SK-N-SH (cell line): Measurements from ENCODE around the gene PCSK6. TPM values are rescaled to one million over a fixed set of nuclear protein-coding genes. Genes with fewer than 3 reads are reported as not detected.

ENCODE experiments used
- CTCF ChIA-PET: fragments of 300-600, 350-600 bp; formaldehyde crosslinking; extraction: SDS; loops from one replicate; lab custom pipeline; 2021; lab: Yijun Ruan, JAX
- POLR2A ChIA-PET: fragments of 350-600 bp; sonication (Branson Sonifier 250); formaldehyde crosslinking; extraction: SDS; loops from one replicate; lab custom pipeline; 2020; ENCODE audit warnings: antibody characterized with exemption, inconsistent platforms; lab: Yijun Ruan, JAX
- DNase-seq: peaks from one replicate; pipeline ENCODE4 v3.0.0; 2012
- H2AFZ ChIP-seq: fragments of 200-600 bp; sonication (generic); 2 replicates; pipeline ENCODE4 v1.8.1; 2016; ENCODE audit warnings: antibody characterized with exemption, mild to moderate bottlenecking, low read depth
- H3F3A ChIP-seq: fragments of 200-600 bp; sonication (generic); replicated peaks from 2 replicates; pipeline ENCODE3; 2016; ENCODE audit warnings: antibody characterized with exemption, mild to moderate bottlenecking; ENCODE audit not compliant: insufficient read depth
- H3K27ac ChIP-seq, 2 experiments: fragments of 200-500 bp in 1 of 2; fragments of 200-600 bp in 1 of 2; sonication (Bioruptor generic) in 1 of 2; sonication (generic), shearing (Covaris generic) in 1 of 2; 2 replicates each; pipeline versions ENCODE4 v1.5.1 to v1.6.1; 2014 to 2016; ENCODE audit warnings: low read depth in 2 of 2, inconsistent platforms in 1 of 2, low read length in 1 of 2, mild to moderate bottlenecking in 1 of 2, mixed read lengths in 1 of 2
- H3K27me3 ChIP-seq: fragments of 200-600 bp; sonication (generic), shearing (Covaris generic); 2 replicates; pipeline ENCODE4 v1.6.1; 2016; ENCODE audit warnings: mixed run types; ENCODE audit not compliant: insufficient read depth
- H3K36me3 ChIP-seq, 2 experiments: fragments of 200-500 bp in 1 of 2; fragments of 200-600 bp in 1 of 2; sonication (Bioruptor generic) in 1 of 2; sonication (generic) in 1 of 2; replicated peaks in 1 of 2; 2 replicates each; pipeline versions ENCODE3 to v1.5.1; 2014 to 2016; ENCODE audit warnings: low read length in 1 of 2, mild to moderate bottlenecking in 1 of 2; ENCODE audit not compliant: insufficient read depth in 2 of 2, control insufficient read depth in 1 of 2
- H3K4me1 ChIP-seq, 2 experiments: fragments of 200-500 bp in 1 of 2; fragments of 200-600 bp in 1 of 2; sonication (Bioruptor generic) in 1 of 2; sonication (generic), shearing (Covaris generic) in 1 of 2; 2 replicates each; pipeline versions ENCODE4 v1.5.1 to v1.6.1; 2014 to 2016; ENCODE audit warnings: low read depth in 1 of 2, low read length in 1 of 2, mixed run types in 1 of 2; ENCODE audit not compliant: insufficient read depth in 2 of 2, control insufficient read depth in 1 of 2
- H3K4me2 ChIP-seq: fragments of 200-600 bp; sonication (generic), shearing (Covaris generic); 2 replicates; pipeline ENCODE4 v1.6.1; 2017; ENCODE audit warnings: mixed run types
- H3K4me3 ChIP-seq, 2 experiments: fragments of 200-500 bp in 1 of 2; fragments of 200-600 bp in 1 of 2; sonication (Bioruptor generic) in 1 of 2; sonication (generic), shearing (Covaris generic) in 1 of 2; 2 replicates each; pipeline versions ENCODE4 v1.5.1 to v1.8.1; 2014 to 2016; ENCODE audit warnings: low read depth in 2 of 2, inconsistent platforms in 1 of 2, low read length in 1 of 2, mild to moderate bottlenecking in 1 of 2, mixed read lengths in 1 of 2, moderate library complexity in 1 of 2
- H3K79me2 ChIP-seq: fragments of 200-600 bp; sonication (generic); 2 replicates; pipeline ENCODE4 v1.8.1; 2017; ENCODE audit warnings: mild to moderate bottlenecking; ENCODE audit not compliant: insufficient read depth
- H3K9ac ChIP-seq: fragments of 200-600 bp; sonication (generic); 2 replicates; pipeline ENCODE4 v1.6.1; 2017; ENCODE audit warnings: mixed run types
- H3K9me2 ChIP-seq: fragments of 200-600 bp; sonication (generic); 2 replicates; pipeline ENCODE4 v1.6.1; 2017; ENCODE audit warnings: mixed run types
- H3K9me3 ChIP-seq: fragments of 200-600 bp; sonication (generic); 2 replicates; pipeline ENCODE4 v1.6.1; 2017; ENCODE audit warnings: mixed run types, mild to moderate bottlenecking, moderate library complexity
- H4K20me1 ChIP-seq: fragments of 200-600 bp; sonication (generic); 2 replicates; pipeline ENCODE4 v1.6.1; 2017; ENCODE audit warnings: mild to moderate bottlenecking, mixed run types; ENCODE audit not compliant: insufficient read depth
- CTCF ChIP-seq: fragments of 200-600 bp; sonication (generic); IDR thresholded peaks from 2 replicates; pipeline ENCODE4 v1.6.1; 2017; ENCODE audit warnings: antibody characterized with exemption, mild to moderate bottlenecking, moderate library complexity
- ELF1 ChIP-seq: IDR thresholded peaks from 2 replicates; pipeline ENCODE4 v1.4.0; 2012
- FOXJ3 ChIP-seq: sonication (generic); formaldehyde crosslinking; IDR thresholded peaks from 2 replicates; pipeline ENCODE4 v1.5.1; 2020; ENCODE audit warnings: mild to moderate bottlenecking, missing genetic modification reagents
- GATA2 ChIP-seq: sonication (generic); formaldehyde crosslinking; IDR thresholded peaks from 2 replicates; pipeline ENCODE4 v1.5.0; 2020; ENCODE audit warnings: mild to moderate bottlenecking, missing genetic modification reagents
- IRF3 ChIP-seq: fragments of 150-350 bp; IDR thresholded peaks from 2 replicates; pipeline ENCODE4 v1.6.1; 2016; ENCODE audit warnings: mild to moderate bottlenecking, low read depth, low read length
- MEF2A ChIP-seq: IDR thresholded peaks from 2 replicates; pipeline ENCODE4 v1.4.0; 2012; ENCODE audit warnings: low read depth, borderline replicate concordance
- MXI1 ChIP-seq: IDR thresholded peaks from 2 replicates; pipeline ENCODE4 v1.6.1; 2012; ENCODE audit warnings: mild to moderate bottlenecking, low read depth, low read length, improper control_type of control experiment
- PBX3 ChIP-seq: IDR thresholded peaks from 2 replicates; pipeline ENCODE4; 2012
- POLR2AphosphoS5 ChIP-seq: IDR thresholded peaks from 2 replicates; pipeline ENCODE4 v1.6.1; 2012; ENCODE audit warnings: low read depth, low read length
- SMC3 ChIP-seq: IDR thresholded peaks from 2 replicates; pipeline ENCODE4 v1.6.1; 2012; ENCODE audit warnings: low read depth, low read length, improper control_type of control experiment
- TAF1 ChIP-seq: IDR thresholded peaks from 2 replicates; pipeline ENCODE4 v1.6.1; 2012; ENCODE audit warnings: low read depth, mild to moderate bottlenecking, low read length, moderate library complexity, borderline replicate concordance
- TEAD4 ChIP-seq: IDR thresholded peaks from 2 replicates; pipeline ENCODE4 v1.4.0; 2012; ENCODE audit warnings: mild to moderate bottlenecking, borderline replicate concordance; ENCODE audit not compliant: insufficient read depth
- ZBTB33 ChIP-seq: IDR thresholded peaks from 2 replicates; pipeline ENCODE4 v1.4.0; 2012; ENCODE audit warnings: low read depth, borderline replicate concordance
- WGBS: methylation state at CpG from one replicate; pipeline ENCODE4 v1.1.6; 2017; ENCODE audit warnings: low lambda C conversion rate; 5-methylcytosine and 5-hydroxymethylcytosine counted together
- polyA plus RNA-seq, 3 experiments: library from polyadenylated mRNA; depleted of rRNA; stranded (reverse); fragments of >200 nt; gene quantifications; 2 replicates each; pipeline ENCODE4 v1.2.3, GENCODE V29; 2012

Gene PCSK6
- polyA plus RNA-seq, 1 of the 3 experiments (the other 2 are of a cell fraction): 0.03 TPM

- TF ChIP-seq IRF3 (no peak), GATA2 (CRISPR knock-in tag) (no peak), PBX3 (no peak)
- TF ChIP-seq, all 33 proteins: peak for 0
Observed at GRCh38 chr15:101324524-101325177, 164.9 kb downstream of the PCSK6 start (continued).

GRCh38 chr15:101323793-101324523 lies 165.5 kb downstream of the PCSK6 start:
- peaks cover 8% of the 10 kb centered on the region; the same call in 1 of the 2 replicates for H3K27me3 ChIP-seq
- DNase-seq: no peak
- no peaks in the 10 kb centered on the region for H3K79me2 ChIP-seq
- no peaks in the 10 kb centered on the region for H4K20me1 ChIP-seq
- H3K27ac ChIP-seq: no peak overlapping the region
- CTCF ChIA-PET: interaction anchor here (1.2 kb wide), 1 partner anchor 25 kb away, joined by 4 read pairs; no protein-coding TSS in a partner anchor
- H3K9ac ChIP-seq: no peak overlapping the region
- H2AFZ ChIP-seq: no peak overlapping the region
- 67% methylated on average over 17 of the region's 21 CpGs for WGBS
- no peaks in the 10 kb centered on the region for H3K9me3 ChIP-seq
- H3K4me3 ChIP-seq: no peak overlapping the region
- POLR2A ChIA-PET: no interaction called here
- no peaks in the 10 kb centered on the region for H3K36me3 ChIP-seq
- H3K9me2 ChIP-seq: no peaks in the 10 kb centered on the region
- no peak overlapping the region for H3K4me2 ChIP-seq
- no peaks in the 10 kb centered on the region for H3F3A ChIP-seq
- no peak for TF ChIP-seq ELF1
- no peak for TF ChIP-seq MXI1
- TF ChIP-seq SMC3: no peak
- TF ChIP-seq TAF1: no peak
- TF ChIP-seq ZBTB33: no peak
- no peak for TF ChIP-seq MEF2A
- TF ChIP-seq POLR2AphosphoS5: no peak
- no peak for TF ChIP-seq FOXJ3 (CRISPR knock-in tag)
- no peak for TF ChIP-seq CTCF
- TF ChIP-seq TEAD4: no peak
- TF ChIP-seq, all 33 proteins: peak for 0
- H3K4me1 ChIP-seq: peaks cover 0 to 8% of the 10 kb centered on the region in 2 experiments; a peak in 1 of 4 replicates
